ENCODE measurements around the gene IGF1R. TPM values are rescaled to one million over a fixed set of nuclear protein-coding genes. Genes with fewer than 3 reads are reported as not detected.

The IGF1R gene
- total and polyA plus RNA-seq, 2 of the 13 experiments (the other 11 are each of a cell fraction or from before 2014, with no cell fraction given): 15.9 to 18.4 TPM

DNA sequence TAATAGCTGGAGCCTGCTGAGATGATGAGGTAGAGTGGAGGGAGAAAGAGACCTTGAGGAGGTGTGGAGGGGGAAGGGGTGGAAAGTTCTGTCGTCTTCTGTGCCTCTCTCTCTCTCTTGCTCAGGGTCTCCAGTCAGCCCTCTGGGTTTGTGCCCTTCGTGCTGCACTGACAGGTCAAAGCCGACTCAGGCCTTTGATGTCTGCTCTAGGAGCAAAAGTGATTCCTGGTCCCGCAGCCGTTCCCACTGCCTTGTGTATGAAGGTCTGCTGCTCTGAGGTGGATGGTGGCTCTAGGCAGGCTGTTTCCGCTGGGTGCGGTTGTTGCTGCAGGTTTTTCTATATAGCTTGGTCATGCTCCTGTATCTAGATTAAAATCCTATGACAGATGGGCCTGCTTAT lies 89.4 kb downstream of the IGF1R start (continued):
- TF ChIP-seq, protein P1, sequence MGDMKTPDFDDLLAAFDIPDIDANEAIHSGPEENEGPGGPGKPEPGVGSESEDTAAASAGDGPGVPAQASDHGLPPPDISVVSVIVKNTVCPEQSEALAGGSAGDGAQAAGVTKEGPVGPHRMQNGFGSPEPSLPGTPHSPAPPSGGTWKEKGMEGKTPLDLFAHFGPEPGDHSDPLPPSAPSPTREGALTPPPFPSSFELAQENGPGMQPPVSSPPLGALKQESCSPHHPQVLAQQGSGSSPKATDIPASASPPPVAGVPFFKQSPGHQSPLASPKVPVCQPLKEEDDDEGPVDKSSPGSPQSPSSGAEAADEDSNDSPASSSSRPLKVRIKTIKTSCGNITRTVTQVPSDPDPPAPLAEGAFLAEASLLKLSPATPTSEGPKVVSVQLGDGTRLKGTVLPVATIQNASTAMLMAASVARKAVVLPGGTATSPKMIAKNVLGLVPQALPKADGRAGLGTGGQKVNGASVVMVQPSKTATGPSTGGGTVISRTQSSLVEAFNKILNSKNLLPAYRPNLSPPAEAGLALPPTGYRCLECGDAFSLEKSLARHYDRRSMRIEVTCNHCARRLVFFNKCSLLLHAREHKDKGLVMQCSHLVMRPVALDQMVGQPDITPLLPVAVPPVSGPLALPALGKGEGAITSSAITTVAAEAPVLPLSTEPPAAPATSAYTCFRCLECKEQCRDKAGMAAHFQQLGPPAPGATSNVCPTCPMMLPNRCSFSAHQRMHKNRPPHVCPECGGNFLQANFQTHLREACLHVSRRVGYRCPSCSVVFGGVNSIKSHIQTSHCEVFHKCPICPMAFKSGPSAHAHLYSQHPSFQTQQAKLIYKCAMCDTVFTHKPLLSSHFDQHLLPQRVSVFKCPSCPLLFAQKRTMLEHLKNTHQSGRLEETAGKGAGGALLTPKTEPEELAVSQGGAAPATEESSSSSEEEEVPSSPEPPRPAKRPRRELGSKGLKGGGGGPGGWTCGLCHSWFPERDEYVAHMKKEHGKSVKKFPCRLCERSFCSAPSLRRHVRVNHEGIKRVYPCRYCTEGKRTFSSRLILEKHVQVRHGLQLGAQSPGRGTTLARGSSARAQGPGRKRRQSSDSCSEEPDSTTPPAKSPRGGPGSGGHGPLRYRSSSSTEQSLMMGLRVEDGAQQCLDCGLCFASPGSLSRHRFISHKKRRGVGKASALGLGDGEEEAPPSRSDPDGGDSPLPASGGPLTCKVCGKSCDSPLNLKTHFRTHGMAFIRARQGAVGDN (CRISPR knock-in tag; IDR thresholded peaks at IDR 0.05): peak; percentile 65
- no peak for TF ChIP-seq ZSCAN29 (CRISPR knock-in tag; conservative IDR thresholded peaks at IDR 0.05)
- no peak for TF ChIP-seq ZNF496 (CRISPR knock-in tag; IDR thresholded peaks at IDR 0.05; ENCODE audit: insufficient replicate concordance)
- no peak for TF ChIP-seq ZNF335 (CRISPR knock-in tag; IDR thresholded peaks at IDR 0.05)
- TF ChIP-seq ZNF766 (CRISPR knock-in tag; IDR thresholded peaks at IDR 0.05; ENCODE audit: borderline replicate concordance): no peak
- no peak for TF ChIP-seq TEAD2 (CRISPR knock-in tag; IDR thresholded peaks at IDR 0.05)
- peak; percentile 46 for TF ChIP-seq SALL1 (CRISPR knock-in tag; IDR thresholded peaks at IDR 0.05)

DNA sequence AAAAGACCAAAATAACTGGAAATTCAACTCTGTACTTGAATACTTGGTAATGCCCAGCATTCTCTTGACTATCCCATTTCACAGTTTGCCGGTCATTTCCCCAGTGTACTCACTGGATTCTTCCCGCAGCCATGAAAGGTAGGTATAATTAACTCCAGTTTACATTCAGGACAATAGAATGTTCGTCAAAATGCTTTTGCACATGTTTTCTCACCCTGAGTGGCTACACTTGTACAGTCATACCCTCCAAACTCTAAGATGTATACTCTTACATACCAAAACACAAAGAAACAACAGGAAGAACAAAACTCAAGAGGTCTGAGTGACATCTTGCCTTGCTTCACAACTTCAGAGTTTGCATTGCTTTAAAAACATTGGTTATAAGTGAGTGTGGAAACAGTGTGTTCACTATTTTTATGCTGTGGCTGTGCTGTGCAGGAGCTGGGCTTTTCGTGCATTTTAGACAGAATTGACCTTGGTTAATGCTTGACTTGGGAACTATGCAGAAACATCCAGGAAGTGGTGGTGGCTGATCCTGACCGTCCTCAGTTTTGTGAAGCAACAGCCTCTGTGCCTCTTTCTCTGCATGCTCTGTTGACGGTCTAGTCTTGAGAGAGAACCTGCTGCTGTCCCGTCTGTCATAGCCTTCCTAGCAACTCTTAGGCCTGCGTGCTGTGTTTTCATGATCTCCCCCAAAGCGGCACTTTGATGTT lies 90.5 kb downstream of the IGF1R start:
- BruUV-seq (replicated peaks): no TSS peak
- ATAC-seq (peak; percentile 85), FAIRE-seq (peak; percentile 78), DNase-seq (ENCODE audit: low spot score) (peak; percentile 82)
- no peak overlapping the region for H3K4me3 ChIP-seq (replicated peaks in 1 of 3; ENCODE audit: insufficient read depth in 1 of 3, low read depth in 2 of 3, low read length in 3 of 3)
- ChIA-PET CTCF (ENCODE audit: low intra/inter-chr PET ratio, low total read pairs) (no interaction called here), POLR2A (interaction anchor here (0.6 kb wide), 1 partner anchor 11 kb away, joined by 3 read pairs; no protein-coding TSS in a partner anchor)
- H3K9me3 ChIP-seq (ENCODE audit: low read length): no peaks in the 10 kb centered on the region
- peaks cover 99% of the 10 kb centered on the region for H3K79me2 ChIP-seq (ENCODE audit: insufficient read depth, low read length)
- peaks cover 93% of the 10 kb centered on the region for H3K4me1 ChIP-seq (ENCODE audit: insufficient read depth, low read length)
- H4K20me1 ChIP-seq (ENCODE audit: insufficient read depth, low read length): peaks cover 51% of the 10 kb centered on the region
- intact Hi-C loops (cut with micrococcal nuclease; ENCODE audit: unreplicated experiment): no loop called here
- H3K27me3 ChIP-seq (ENCODE audit: control insufficient read depth in 1 of 2, insufficient read depth in 2 of 2, low read length in 2 of 2): no peaks in the 10 kb centered on the region
- H3K4me2 ChIP-seq (ENCODE audit: low read depth, low read length): peak overlapping the region; percentile 49
- in situ Hi-C loops (cut with HindIII; ENCODE audit: extremely low pct_ligation_motif_present, low pct_unique_long_range_greater_than_20kb): no loop called here
- H3K36me3 ChIP-seq (replicated peaks in 1 of 2; ENCODE audit: control insufficient read depth in 1 of 2, insufficient read depth in 2 of 2, low read length in 2 of 2): no peaks in the 10 kb centered on the region
- 25% methylated on average over 9 of the region's 9 CpGs for WGBS (ENCODE audit: low lambda C conversion rate)
- 0 out of 2 replicates have a peak overlapping the region, but pooled peaks have one; percentile 14 for H3K9ac ChIP-seq (ENCODE audit: insufficient read depth, low read depth, low read length)
- H2AFZ ChIP-seq (ENCODE audit: low read length): no peak overlapping the region
- peak overlapping the region; percentile 45 for H3K27ac ChIP-seq (ENCODE audit: extremely low read length, insufficient read depth, low read length)
- TF ChIP-seq, protein P2, sequence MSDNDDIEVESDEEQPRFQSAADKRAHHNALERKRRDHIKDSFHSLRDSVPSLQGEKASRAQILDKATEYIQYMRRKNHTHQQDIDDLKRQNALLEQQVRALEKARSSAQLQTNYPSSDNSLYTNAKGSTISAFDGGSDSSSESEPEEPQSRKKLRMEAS (IDR thresholded peaks at IDR 0.05): peak; percentile 53; the same call in 1 of the 2 replicates
- peak; percentile 44; the same call in 1 of the 2 replicates for TF ChIP-seq ESRRA (CRISPR knock-in tag; IDR thresholded peaks at IDR 0.05; ENCODE audit: low read depth)
- peak; percentile 46; the same call in 1 of the 2 replicates for TF ChIP-seq TARDBP (CRISPR knock-in tag; IDR thresholded peaks at IDR 0.05)
- TF ChIP-seq RNF2 (conservative IDR thresholded peaks at IDR 0.05; ENCODE audit: low read depth): no peak
- no peak for TF ChIP-seq ZFAT (CRISPR knock-in tag; conservative IDR thresholded peaks at IDR 0.05)
- TF ChIP-seq ZNF784 (CRISPR knock-in tag; IDR thresholded peaks at IDR 0.05; ENCODE audit: borderline replicate concordance): no peak
- TF ChIP-seq ZNF792 (CRISPR knock-in tag; IDR thresholded peaks at IDR 0.05): peak; percentile 73; the same call in 1 of the 2 replicates
- TF ChIP-seq SOX6 (IDR thresholded peaks at IDR 0.05): no peak
- peak; percentile 53 for TF ChIP-seq SOX6 (CRISPR knock-in tag; IDR thresholded peaks at IDR 0.05)
- no peak for TF ChIP-seq IKZF1 (IDR thresholded peaks at IDR 0.05)
- no peak for TF ChIP-seq ZNF766 (CRISPR knock-in tag; IDR thresholded peaks at IDR 0.05; ENCODE audit: borderline replicate concordance)
